Sciatic nerve (tissue), 2 donors: ENCODE data around the gene STT3B. TPM values are rescaled to one million over a fixed set of nuclear protein-coding genes. Genes with fewer than 3 reads are reported as not detected.
"Not testable (repeated sequence)": the region's sequence is repeated elsewhere in the genome, so short reads cannot be mapped to it uniquely, and the experiment has no call there.

Experiments used
- ATAC-seq: fragments of 200-7000 bp; cut with Tn5 transposase; one replicate; pipeline ENCODE4 v1.9.1; 2020; ENCODE audit warnings: mild to moderate bottlenecking, moderate library complexity
- DNase-seq: peaks from one replicate; pipeline ENCODE4 v3.0.0-alpha.2; 2020; ENCODE audit warnings: low spot score
- intact Hi-C: fragments of 100-400 bp; cut with DNase I; formaldehyde crosslinking; loops from one replicate; pipeline ENCODE4 v1.14.2; 2022
- total RNA-seq: library from RNA; stranded (reverse); fragmentation: NEBNext Ultra II Directional; extraction: Animal tissue kit (Norgen Biotek cat#: 25700); gene quantifications from one replicate; pipeline ENCODE4 v1.2.1, GENCODE V29; 2021
- donor health status: DM: no; HTN: no; CAD: no.
- donor health status: DM: no; HTN: no; CAD: no.

Gene STT3B
- total RNA-seq, 1 donor from 2014 or later, result 107 TPM

DNA sequence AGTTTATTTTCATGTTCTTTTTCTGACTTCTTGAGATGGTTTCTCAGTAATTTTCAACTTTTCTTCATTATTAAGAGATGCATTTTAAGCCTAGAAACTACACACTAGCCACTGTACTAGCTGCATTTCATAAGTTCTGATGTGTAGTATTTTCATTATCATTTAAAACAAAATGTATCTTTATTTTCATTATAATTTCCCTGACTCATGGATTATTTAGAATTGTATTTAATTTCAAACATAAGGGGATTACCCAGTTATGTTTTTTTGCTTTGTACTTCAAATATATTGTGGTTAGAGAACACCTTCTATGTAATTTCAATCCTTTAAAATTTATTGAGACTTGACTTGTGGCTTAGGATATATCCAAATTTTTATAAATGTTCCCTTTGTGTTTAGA is 44.5 kb downstream of the STT3B start:
- ATAC-seq (no peak), DNase-seq (no peak)
- intact Hi-C loops, result no loop called here

DNA sequence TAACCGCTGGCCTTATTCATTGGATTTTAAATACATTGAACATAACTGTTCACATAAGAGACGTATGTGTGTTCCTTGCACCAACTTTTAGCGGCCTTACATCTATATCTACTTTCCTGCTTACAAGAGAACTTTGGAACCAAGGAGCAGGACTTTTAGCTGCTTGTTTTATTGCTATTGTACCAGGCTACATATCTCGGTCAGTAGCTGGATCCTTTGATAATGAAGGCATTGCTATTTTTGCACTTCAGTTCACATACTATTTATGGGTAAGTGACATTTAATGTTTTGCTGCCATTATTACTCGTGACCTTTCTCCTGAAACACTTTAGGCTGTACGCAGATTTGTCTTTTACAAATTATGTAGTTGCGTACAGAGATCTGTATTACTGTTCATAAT is 47.1 kb downstream of the STT3B start:
- ATAC-seq (no peak), DNase-seq (no peak)
- intact Hi-C loops, result no loop called here

DNA sequence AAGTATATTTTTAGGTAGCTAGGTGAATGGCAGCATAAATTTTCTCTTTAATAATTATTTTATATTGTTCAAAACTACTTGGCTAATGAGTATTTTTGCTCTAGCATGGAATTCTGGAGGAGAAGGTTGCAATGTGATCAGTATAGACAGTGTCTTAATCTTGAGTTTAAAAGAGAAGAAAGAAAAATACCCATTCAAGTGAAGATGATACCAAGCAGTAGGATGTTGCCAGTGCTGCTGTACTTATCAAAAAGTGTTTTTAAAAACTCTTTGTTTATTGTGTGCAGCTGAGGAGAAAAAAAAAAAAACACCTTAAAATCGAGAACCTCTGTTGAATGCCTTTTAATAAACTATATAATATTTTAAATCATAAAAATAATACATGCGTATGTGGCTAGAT is 47.9 kb downstream of the STT3B start:
- intact Hi-C loops, result no loop called here
- no peak for ATAC-seq

DNA sequence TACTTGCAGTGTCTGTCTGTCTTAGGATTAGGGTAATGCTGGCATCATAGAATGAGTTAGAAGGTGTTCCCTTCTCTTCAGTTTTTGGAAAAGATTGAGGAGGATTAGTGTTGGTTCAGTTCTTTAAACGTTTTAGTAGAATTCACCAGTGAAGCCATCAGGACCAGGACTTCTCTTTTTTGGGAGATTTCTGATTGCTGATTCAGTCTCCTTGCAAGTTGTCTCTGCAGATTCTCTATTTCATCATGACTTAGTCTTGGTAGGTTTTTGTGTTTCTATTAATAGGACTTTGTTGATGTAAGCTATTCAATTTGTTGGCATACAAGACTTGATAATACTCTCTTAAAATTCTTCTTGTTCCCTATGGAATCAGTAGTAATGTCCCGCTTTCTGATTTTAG is 48.9 kb downstream of the STT3B start:
- DNase-seq, result no peak
- no peak for ATAC-seq
- intact Hi-C loops, result no loop called here

More for the DNA sequence above, 47.9 kb downstream of the STT3B start:
- no peak for DNase-seq

DNA sequence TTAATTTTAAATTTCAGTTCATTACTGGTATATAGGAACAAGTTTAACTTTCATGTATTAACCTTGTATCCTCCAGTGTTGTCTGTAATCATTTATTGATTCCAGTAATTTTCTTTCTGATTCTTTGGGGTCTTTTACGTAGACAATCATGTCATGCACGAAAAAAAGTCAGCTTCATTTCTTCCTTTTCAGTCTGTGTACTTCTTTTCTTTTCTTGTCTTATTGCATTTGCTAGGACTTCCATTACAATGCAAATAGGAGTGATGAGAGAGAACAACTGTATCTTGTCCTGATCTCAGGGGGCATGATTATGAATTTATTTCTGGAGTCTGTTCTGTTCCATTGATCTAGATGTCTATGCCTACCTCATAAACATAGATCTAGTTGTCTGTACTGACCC is 56.5 kb downstream of the STT3B start:
- DNase-seq, result no peak
- intact Hi-C loops, result no loop called here
- ATAC-seq, result no peak

DNA sequence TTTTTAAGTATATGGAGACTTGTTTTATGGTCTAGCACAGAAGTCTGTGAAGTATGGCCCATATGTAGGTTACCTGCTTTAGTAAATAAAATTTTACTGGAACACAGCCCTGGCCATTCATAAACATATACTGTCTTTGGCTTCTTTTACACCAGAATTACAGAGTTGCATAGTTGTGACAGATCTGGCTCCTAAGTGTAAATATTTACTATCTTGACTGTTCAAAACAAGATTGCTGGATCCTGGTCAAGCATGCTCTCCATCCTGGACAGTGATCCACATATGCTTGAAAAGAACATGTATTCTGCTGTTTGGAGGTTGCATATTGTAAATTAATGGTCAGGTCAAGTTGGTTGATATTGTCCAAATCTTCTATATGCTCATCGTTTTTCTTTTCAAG is 57.9 kb downstream of the STT3B start:
- intact Hi-C loops, result no loop called here
- no peak for DNase-seq
- no peak for ATAC-seq

DNA sequence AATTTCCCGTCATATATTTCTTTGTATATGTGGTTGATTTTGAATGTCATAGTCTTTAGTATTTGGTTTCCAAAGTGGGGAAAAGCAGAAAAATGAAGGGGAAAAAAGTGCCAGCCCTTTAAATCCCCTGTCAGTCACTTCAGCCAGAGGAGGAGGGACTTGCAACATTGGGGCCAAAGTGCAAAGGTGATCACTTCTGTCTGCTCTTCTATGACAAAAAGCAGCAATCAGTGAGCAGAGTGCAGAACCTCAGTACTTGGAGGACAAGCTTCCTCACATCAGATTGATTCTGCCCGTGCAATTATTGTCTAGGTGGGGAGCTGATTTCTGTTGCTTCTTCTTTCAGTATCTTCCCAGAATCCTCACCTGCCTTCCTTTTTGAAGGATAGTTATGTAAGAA is 60.0 kb downstream of the STT3B start:
- ATAC-seq (no peak), DNase-seq (no peak)
- intact Hi-C loops, result no loop called here

DNA sequence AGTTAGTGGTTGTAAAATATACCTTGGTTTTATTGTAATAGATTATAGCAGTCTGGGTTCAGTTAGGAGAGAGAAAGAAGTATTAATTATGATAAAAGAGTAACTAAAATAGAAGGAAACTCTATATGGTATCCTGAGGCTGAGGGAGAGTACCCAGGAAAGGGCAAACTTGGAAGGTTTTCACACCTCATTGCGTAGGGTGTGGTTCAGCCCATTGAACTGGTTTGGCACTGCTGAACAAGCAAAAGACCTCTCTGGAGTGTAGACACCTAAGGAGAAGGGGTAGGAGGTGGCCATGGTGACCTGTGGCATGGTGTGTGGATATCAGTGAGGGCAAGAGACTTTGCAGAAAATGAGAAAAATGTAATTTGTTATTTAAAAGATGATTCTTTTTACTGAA is 63.5 kb downstream of the STT3B start:
- DNase-seq, result no peak
- intact Hi-C loops, result no loop called here
- ATAC-seq, result no peak

DNA sequence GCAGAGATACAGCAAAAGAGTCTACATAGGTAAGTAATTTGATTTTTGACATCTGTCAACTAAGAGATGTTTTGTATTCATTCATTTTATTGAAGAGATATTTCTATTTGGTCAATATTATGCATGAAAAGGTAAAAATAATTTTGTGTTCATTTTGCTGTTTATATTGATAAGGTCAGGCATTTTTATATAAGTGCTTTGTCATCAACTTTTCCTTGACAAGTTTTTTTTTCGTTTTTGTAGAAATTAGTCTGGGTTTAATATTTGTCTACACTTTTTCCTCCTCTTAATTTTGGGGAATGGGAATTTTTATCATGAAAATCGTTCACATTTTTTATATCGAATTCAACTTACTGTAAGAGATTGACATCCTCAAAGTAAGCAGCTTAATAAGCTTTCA is 67.7 kb downstream of the STT3B start:
- DNase-seq (no peak), ATAC-seq (no peak)
- intact Hi-C loops, result no loop called here

DNA sequence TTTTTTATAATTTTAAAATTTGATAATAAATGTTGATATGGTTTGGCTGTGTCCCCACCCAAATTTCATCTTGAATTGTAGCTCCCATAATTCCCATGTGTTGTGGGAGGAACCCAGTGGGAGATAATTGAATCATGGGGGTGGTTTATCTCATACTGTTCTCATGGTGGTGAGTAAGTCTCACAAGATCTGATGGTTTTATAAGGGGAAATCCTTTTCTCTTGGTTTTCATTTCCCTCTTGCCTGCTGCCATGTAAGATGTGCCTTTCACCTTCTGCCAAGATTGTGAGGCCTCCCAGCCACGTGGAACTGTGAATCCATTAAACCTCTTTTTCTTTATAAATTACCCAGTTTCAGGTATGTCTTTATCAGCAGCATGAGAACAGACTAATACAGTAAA is 72.6 kb downstream of the STT3B start:
- ATAC-seq, intact Hi-C loops, DNase-seq: not testable (repeated sequence)

DNA sequence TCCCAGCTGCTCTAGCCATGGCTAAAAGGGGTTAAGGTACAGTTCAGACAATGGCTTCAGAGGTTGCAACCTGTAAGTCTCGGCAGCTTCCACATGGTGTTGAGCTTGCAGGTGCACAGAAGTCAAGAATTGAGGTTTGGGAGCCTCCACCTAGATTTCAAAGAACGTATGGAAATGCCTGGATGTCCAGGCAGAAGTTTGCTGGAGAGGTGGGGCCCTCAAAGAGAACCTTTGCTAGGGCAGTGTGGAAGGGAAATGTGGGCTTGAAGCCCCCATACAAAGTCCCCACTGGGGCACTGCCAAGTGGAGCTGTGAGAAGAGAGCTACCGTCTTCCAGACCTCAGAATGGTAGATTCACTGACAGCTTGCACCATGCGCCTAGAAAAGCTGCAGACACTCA is 73.7 kb downstream of the STT3B start:
- no peak for DNase-seq
- no peak for ATAC-seq
- intact Hi-C loops, result no loop called here

DNA sequence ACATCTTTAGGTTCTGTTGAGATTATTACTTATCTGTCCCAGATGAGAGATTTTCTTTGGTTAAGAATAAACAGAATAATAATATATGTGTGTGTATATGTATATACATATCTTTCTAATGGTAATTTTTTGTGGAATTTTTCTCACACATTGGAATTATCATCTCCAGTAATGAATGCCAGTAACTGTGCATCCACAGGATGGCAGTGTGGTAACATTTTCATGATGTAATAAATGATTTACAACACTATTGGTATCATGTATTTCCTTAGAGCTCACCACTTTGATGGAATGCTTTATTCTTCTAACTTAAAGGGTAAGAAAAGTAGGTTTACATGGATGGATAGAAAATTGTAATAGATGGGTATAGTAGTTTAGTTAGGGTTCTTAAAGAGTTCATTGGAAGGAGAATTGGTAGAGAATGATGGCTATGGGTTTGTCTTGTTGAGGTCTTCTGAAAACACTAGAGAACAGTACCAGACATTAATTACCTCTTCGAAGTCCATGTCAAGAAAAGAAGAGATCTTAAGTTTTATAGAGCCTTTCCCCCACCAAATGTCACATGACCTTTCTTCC is 78.1 kb downstream of the STT3B start:
- no peak for ATAC-seq
- intact Hi-C loops, result no loop called here
- DNase-seq, result no peak

DNA sequence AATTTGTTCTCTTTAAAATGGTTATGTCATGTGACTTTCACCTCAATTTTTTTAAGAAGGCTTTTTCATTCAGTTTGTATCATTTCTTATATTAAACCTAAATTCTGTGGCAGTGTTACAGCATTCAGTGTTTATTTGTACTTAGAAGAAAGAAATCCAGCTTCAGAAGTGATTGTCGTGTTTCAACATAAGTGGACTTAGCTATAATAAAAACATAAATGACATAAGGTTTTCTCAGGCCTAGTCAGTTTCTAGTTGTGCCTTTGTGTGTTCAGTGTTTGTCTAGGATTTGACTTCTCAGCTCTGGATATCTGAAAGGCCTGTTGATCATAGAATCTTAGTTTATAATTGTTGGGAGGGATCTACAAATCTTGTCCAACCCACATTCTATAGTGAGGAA is 80.5 kb downstream of the STT3B start:
- intact Hi-C loops, result no loop called here
- DNase-seq (no peak), ATAC-seq (no peak)

DNA sequence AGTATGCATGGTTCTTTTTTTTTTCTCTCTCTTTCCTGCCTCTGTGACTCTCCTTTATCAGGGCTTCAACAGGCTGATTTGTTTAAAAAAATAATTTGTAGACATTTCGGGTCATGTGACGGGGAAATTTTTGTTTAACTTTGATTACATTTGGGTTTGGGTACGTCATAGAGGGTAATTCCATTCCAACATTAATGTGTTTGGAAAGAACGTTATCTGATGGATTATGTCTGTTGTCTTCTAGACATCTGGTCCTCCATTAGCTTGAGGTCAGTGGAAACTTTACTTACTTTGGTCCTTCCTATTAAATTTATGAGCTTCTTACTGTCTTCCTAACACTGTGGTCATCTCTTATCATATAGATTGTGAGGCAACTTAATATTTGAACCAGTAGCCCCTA is 80.9 kb downstream of the STT3B start:
- DNase-seq (no peak), ATAC-seq (no peak)
- intact Hi-C loops, result no loop called here

DNA sequence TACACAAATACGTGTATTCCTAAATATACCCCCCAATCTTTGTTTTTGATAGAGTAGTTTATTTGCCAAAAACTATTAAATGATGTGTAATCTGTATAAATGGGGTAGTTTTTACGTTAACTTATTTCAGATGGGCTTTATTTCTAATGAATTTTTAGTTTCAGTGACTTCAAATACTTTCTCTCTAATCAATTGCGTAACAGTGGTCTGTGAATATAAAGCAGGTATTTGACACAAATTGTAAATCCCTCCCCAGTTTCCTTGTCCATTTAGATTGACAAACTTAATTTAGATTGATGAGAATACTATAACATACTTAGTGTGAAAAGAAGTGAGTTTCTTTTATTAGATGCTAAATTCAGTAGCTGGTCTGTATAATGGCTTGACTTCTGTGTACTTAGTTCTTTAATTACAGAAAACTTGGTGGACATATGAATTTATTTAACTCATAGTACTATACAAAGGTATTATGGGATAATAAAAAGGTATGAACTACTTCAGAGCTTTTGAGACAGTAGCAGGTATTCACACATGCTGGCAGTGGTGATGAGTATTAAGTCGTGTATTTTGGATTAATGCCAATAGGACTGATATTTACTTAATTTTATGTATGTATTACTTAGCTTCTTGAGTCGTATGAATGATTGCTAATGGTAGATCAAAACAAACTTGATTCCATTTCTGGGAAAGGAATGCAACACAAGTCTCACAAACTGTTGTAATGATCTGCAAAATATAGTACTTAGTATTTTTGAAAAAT is 81.6 kb downstream of the STT3B start:
- no peak for DNase-seq
- no peak for ATAC-seq
- intact Hi-C loops, result no loop called here

DNA sequence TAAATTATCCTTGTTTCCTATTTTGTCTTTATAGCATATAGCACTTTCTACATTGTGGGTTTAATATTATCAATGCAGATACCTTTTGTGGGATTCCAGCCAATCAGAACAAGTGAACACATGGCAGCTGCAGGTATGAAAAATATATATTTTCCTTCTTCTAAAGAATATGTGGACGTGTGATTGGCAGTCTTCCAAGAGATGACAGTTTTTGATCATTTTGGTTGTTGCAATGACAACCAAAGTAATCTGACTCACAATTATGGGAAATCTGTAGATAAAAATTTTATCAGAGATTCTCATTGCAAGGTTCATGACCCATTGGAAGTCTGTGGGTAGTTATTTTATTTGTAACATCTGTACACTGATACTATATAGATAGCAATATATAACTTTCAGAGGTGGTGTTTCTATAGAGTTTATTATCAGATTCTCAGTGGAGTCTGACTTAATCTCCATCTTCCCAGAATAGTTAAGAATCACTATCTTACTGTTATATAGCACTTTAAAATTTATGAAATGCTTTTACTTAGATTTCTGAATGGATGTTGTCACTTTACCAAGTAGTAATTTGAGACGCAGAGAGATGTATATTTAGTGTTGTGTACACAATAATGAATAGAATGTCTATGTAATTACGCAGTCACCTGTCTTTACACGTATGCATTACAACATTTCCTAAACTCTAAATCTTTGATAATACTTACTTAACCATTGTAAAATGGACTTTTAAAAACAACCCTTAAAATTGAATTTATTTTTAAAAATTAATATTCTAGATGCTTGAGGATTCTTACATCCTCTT is 82.5 kb downstream of the STT3B start:
- intact Hi-C loops, result no loop called here
- DNase-seq (no peak), ATAC-seq (no peak)

DNA sequence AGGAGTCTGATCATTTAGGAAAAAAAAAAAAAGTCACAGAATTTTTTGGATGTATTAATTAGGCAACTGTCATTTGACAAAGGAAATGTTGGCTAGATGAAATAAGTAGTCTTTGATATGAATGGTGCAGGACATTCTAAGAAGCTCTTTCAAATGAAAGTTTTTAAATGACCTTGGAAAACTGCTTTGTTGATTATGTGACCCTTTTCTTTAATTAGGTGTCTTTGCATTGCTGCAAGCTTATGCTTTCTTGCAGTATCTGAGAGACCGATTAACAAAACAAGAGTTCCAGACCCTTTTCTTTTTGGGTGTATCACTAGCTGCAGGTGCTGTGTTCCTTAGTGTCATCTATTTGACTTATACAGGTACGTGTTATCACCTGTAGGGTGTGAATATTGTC is 84.0 kb downstream of the STT3B start:
- DNase-seq (no peak), ATAC-seq (no peak)
- intact Hi-C loops, result no loop called here

DNA sequence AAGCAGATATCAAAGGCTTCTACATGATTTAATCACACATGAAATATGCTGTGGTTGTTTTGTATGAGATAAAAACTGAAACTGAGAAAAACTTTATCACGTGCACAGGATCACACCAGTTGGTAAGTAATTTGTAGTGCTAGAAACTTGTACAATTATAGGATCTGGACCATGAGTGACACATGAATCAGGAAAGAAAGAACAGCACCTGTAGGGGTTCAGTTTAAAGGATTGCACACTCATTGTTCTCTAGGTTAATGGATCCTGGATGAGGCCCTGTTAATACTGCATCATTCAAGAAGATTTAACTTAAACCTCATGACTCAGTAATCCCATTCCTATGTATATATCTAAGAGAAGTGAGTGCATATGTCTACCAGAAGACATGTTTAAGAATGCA is 87.9 kb downstream of the STT3B start:
- ATAC-seq (no peak), DNase-seq (no peak)
- intact Hi-C loops, result no loop called here

DNA sequence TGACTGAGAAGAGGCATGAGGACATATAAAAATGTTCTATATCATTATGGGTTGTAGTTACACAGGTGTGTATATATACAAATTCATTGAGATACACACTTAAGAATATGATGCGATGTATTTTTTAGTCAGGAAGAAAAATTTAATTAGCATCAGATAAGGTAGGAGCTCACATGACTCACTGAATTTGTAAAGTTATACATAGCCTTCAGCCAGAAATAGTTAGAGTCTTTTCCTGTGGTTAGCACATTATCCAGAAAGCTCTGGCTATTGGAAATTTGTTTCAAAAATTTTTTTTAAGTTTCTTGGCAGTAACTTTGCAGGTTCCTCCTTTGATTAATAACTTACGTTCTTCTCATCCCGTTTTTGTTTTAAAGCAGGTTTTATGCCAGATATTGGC is 88.6 kb downstream of the STT3B start:
- no peak for DNase-seq
- no peak for ATAC-seq
- intact Hi-C loops, result no loop called here

DNA sequence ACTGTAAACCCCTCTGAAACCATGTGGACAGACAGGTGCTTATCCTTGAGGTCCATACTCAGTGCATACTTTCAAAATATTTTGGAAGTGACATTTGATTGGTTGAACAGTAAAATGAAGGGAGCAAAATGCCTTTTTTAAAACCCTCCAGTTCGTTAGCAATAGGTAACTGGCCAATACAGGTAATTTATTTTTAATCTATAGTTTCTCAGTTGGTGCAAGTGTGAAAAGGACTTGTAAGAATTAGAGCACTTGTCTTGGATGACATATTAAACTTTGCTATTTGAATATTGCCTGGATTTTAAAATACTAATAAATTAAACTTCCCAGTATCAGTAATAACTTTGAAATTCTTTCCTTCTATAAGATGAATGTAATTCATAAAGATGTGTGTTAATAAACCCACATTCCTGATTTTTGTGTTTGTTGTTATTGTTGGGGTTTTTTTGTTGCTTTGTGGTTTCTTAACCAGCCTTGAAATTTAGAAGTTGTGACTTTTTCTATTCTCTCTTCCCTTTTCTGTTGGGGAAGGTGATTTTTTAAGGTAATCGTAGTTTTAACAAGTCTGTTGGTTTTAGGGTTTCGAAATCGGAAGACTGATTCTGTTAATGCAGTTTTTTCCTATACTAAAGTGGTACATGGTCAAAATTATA is 90.0 kb downstream of the STT3B start:
- DNase-seq, result no peak
- intact Hi-C loops, result no loop called here
- ATAC-seq, result no peak
